Loucy (cell line): ENCODE results near the gene ACAP2.

Experiments used
- H2AFZ ChIP-seq: fragments of 200-600 bp; sonication (generic); 2 replicates; pipeline ENCODE4 v1.6.0; 2016; ENCODE audit warnings: antibody characterized with exemption, mild to moderate bottlenecking, low read length, moderate library complexity
- H3F3A ChIP-seq: fragments of 200-600 bp; 2 replicates; pipeline ENCODE4 v1.6.0; 2016; ENCODE audit warnings: antibody characterized with exemption, low read depth, mild to moderate bottlenecking
- H3K27me3 ChIP-seq: fragments of 200-600 bp; sonication (generic); 2 replicates; pipeline ENCODE4 v1.6.1; 2014; ENCODE audit warnings: low read length, mild to moderate bottlenecking; ENCODE audit not compliant: insufficient read depth, poor library complexity, severe bottlenecking
- H3K36me3 ChIP-seq: fragments of 200-600 bp; sonication (generic); 2 replicates; pipeline ENCODE4 v1.6.1; 2016; ENCODE audit warnings: low read length; ENCODE audit not compliant: insufficient read depth
- H3K4me1 ChIP-seq: fragments of 200-600 bp; sonication (generic); 2 replicates; pipeline ENCODE4 v1.5.1; 2014; ENCODE audit warnings: low read length, mild to moderate bottlenecking; ENCODE audit not compliant: insufficient read depth, poor library complexity, severe bottlenecking
- H3K4me2 ChIP-seq: fragments of 200-600 bp; sonication (generic); 2 replicates; pipeline ENCODE4 v1.6.0; 2014; ENCODE audit warnings: antibody characterized with exemption, low read length, low read depth, mild to moderate bottlenecking; ENCODE audit not compliant: poor library complexity, severe bottlenecking
- H3K4me3 ChIP-seq: fragments of 200-600 bp; sonication (generic); 2 replicates; pipeline ENCODE4 v1.5.1; 2014; ENCODE audit warnings: low read length, mild to moderate bottlenecking, mixed read lengths; ENCODE audit not compliant: poor library complexity, severe bottlenecking
- H3K79me2 ChIP-seq: fragments of 200-600 bp; sonication (generic); 2 replicates; pipeline ENCODE4 v1.6.1; 2014; ENCODE audit warnings: low read length; ENCODE audit not compliant: insufficient read depth
- H3K9ac ChIP-seq: fragments of 200-600 bp; sonication (generic); 2 replicates; pipeline ENCODE4 v1.6.0; 2014; ENCODE audit warnings: mild to moderate bottlenecking, low read depth, low read length, moderate library complexity; ENCODE audit not compliant: poor library complexity, severe bottlenecking
- H3K9me2 ChIP-seq: fragments of 200-600 bp; sonication (generic); replicated peaks from 2 replicates; pipeline ENCODE4 v1.6.1; 2016; ENCODE audit warnings: low read depth, low read length, mixed read lengths
- H3K9me3 ChIP-seq: fragments of 200-600 bp; sonication (generic); 2 replicates; pipeline ENCODE4 v1.6.1; 2014; ENCODE audit warnings: mild to moderate bottlenecking, antibody characterized with exemption, low read length, low read depth; ENCODE audit not compliant: insufficient read depth
- H4K20me1 ChIP-seq: fragments of 200-600 bp; sonication (generic); 2 replicates; pipeline ENCODE4 v1.6.0; 2014; ENCODE audit warnings: antibody characterized with exemption, low read length, mild to moderate bottlenecking; ENCODE audit not compliant: insufficient read depth, poor library complexity, severe bottlenecking
- EZH2phosphoT487 ChIP-seq: fragments of 200-600 bp; IDR thresholded peaks from 2 replicates; pipeline ENCODE4 v1.6.1; 2018; ENCODE audit warnings: antibody characterized with exemption, mild to moderate bottlenecking, moderate library complexity, borderline replicate concordance
- TF ChIP-seq, protein P1 (sequence below): fragments of 200-600 bp; sonication (generic); conservative IDR thresholded peaks from 2 replicates; pipeline ENCODE4 v1.5.1; 2014; ENCODE audit warnings: mild to moderate bottlenecking, antibody characterized with exemption, low read length

ACAP2 gene

DNA sequence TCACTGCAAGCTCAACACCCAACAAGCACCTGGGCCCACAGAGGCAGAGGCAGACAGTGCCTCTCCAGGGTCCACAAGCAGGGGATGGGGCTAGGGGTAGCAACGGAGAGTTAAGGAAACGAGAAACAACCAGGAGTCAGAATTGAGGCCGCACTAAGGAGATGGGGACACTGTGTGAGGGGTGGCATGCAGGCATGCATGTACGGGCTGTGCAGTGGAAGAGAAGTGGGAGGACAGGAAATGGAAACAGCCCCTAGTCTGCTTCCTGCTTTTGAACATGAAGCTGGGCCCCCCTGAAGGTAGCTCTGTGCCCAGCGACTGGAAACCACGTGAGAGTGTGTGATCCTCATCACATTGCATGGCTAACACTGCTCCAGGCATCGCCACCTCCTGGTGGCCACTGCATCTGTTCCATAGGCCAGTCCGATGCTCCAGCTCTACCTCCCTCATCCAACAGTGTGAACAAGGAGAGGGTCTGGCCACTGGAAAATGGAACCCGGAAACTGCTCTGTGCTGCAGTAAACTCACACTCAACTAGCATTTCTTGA, 215.8 kb downstream of the ACAP2 start:
- no peaks in the 10 kb centered on the region; the same call in 1 of the 2 replicates for H3K79me2 ChIP-seq
- H3K4me2 ChIP-seq: peak overlapping the region; percentile 38
- H3F3A ChIP-seq: no peaks in the 10 kb centered on the region
- peak overlapping the region; percentile 56 for H3K9ac ChIP-seq
- H2AFZ ChIP-seq: no peak overlapping the region
- H3K36me3 ChIP-seq: peaks cover 15% of the 10 kb centered on the region; the same call in 1 of the 2 replicates
- no peaks in the 10 kb centered on the region for H3K9me3 ChIP-seq
- no peaks in the 10 kb centered on the region for H3K9me2 ChIP-seq
- H3K27me3 ChIP-seq: no peaks in the 10 kb centered on the region
- peak overlapping the region; percentile 5 for H3K4me3 ChIP-seq
- no peak for TF ChIP-seq EZH2phosphoT487
- TF ChIP-seq, protein P1, sequence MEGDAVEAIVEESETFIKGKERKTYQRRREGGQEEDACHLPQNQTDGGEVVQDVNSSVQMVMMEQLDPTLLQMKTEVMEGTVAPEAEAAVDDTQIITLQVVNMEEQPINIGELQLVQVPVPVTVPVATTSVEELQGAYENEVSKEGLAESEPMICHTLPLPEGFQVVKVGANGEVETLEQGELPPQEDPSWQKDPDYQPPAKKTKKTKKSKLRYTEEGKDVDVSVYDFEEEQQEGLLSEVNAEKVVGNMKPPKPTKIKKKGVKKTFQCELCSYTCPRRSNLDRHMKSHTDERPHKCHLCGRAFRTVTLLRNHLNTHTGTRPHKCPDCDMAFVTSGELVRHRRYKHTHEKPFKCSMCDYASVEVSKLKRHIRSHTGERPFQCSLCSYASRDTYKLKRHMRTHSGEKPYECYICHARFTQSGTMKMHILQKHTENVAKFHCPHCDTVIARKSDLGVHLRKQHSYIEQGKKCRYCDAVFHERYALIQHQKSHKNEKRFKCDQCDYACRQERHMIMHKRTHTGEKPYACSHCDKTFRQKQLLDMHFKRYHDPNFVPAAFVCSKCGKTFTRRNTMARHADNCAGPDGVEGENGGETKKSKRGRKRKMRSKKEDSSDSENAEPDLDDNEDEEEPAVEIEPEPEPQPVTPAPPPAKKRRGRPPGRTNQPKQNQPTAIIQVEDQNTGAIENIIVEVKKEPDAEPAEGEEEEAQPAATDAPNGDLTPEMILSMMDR: peak; percentile 85
- no peaks in the 10 kb centered on the region for H4K20me1 ChIP-seq
- H3K4me1 ChIP-seq: peaks cover 38% of the 10 kb centered on the region

DNA sequence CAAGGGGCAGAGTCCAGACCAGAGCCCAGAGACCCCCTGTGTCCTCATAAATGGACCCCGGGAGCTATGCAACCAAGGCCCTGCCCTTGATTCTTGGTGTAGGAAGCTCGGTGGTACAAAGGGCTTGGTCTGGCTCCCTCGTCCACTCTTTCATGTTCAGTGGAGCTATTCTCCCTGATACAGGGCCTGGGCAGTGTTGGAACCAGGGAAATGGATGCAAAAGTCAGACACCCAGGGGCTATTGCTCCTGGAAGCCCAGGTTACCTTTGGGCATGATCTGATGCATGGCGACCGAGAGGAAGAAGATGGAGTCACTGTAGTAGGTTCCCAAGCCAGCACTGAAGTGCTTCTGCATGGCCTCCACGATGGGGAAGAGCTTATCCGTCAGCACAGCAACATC, 216.4 kb downstream of the ACAP2 start:
- no peaks in the 10 kb centered on the region for H4K20me1 ChIP-seq
- no peaks in the 10 kb centered on the region for H3K9me3 ChIP-seq
- no peaks in the 10 kb centered on the region for H3F3A ChIP-seq
- no peak for TF ChIP-seq EZH2phosphoT487
- TF ChIP-seq, protein P1: no peak
- H3K79me2 ChIP-seq: peaks cover under 1% of the 10 kb centered on the region; the same call in 1 of the 2 replicates
- H3K27me3 ChIP-seq: no peaks in the 10 kb centered on the region
- peaks cover 15% of the 10 kb centered on the region; the same call in 1 of the 2 replicates for H3K36me3 ChIP-seq
- H3K4me1 ChIP-seq: peaks cover 44% of the 10 kb centered on the region
- H2AFZ ChIP-seq: no peak overlapping the region
- H3K9ac ChIP-seq: peak overlapping the region; percentile 56
- H3K4me3 ChIP-seq: peak overlapping the region; percentile 5
- no peaks in the 10 kb centered on the region for H3K9me2 ChIP-seq
- H3K4me2 ChIP-seq: peak overlapping the region; percentile 38

DNA sequence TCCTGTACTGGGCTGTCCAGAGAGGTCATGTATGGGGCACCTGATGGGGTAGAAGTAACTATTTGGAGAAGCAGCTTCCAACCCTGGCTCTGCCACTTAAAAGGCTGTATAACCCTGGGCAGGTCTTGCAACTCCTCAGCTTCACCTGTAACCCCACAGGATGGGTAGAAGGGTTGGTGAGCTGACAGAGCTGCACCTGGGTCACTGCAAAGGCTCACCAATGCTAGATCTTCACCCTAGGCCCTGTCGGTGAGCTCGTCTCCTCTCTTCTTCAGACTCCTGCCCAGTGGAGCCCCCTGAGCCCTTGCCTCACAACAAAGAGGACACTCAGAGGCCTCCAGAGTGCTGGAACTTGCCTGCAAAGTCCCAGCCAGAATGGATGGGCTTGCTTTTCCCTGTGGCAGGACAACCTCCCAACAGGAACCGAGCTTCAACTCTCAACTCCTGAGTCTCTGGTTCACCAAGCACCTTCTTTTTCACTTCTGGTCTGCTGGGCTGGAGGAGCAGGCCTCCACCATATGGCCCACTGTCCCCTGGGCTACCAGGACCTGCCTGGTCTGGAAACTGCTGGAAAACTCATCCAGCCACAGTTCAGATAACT, 217.7 kb downstream of the ACAP2 start:
- H3K79me2 ChIP-seq: peaks cover 14% of the 10 kb centered on the region; the same call in 1 of the 2 replicates
- no peaks in the 10 kb centered on the region for H3K27me3 ChIP-seq
- no peak overlapping the region for H3K4me2 ChIP-seq

More for the DNA sequence above, 217.7 kb downstream of the ACAP2 start:
- H2AFZ ChIP-seq: no peak overlapping the region
- no peak overlapping the region for H3K4me3 ChIP-seq
- H3K4me1 ChIP-seq: peaks cover 55% of the 10 kb centered on the region
- H3K9ac ChIP-seq: no peak overlapping the region
- TF ChIP-seq, protein P1: no peak
- no peak for TF ChIP-seq EZH2phosphoT487
- no peaks in the 10 kb centered on the region for H3F3A ChIP-seq
- no peaks in the 10 kb centered on the region for H3K9me3 ChIP-seq
- no peaks in the 10 kb centered on the region for H4K20me1 ChIP-seq
- peaks cover 19% of the 10 kb centered on the region; the same call in 1 of the 2 replicates for H3K36me3 ChIP-seq
- H3K9me2 ChIP-seq: no peaks in the 10 kb centered on the region
